ENCODE data around the gene FILIP1.

FILIP1 gene

GRCh38 chr6:75393806-75394205 is 99.8 kb downstream of the FILIP1 start:
- Histone ChIP-seq H3K23ac (ENCODE audit: low read length in 2 of 2) (no peak overlapping the region), H3K18ac (ENCODE audit: low read depth in 1 of 2, low read length in 2 of 2) (no peak overlapping the region), H4K91ac (ENCODE audit: low read length) (no peak overlapping the region), H2BK120ac (ENCODE audit: low read depth, low read length) (no peak overlapping the region), H3K4ac (ENCODE audit: low read depth in 1 of 2, low read length in 2 of 2) (no peak overlapping the region), H3K4me2 (ENCODE audit: low read length, poor library complexity, severe bottlenecking) (no peak overlapping the region), H2AK5ac (ENCODE audit: low read length, severe bottlenecking) (no peak overlapping the region), H3K9ac (ENCODE audit: low read length) (no peak overlapping the region), H3K4me1 (ENCODE audit: control insufficient read depth, insufficient read depth, low read depth, low read length) (no peaks in the 10 kb centered on the region), H2BK15ac (ENCODE audit: low read depth, poor library complexity, severe bottlenecking) (no peak overlapping the region), H3K79me1 (replicated peaks; ENCODE audit: low read length, poor library complexity, severe bottlenecking) (peaks cover 6% of the 10 kb centered on the region), H3K9me3 (ENCODE audit: control insufficient read depth, low read length) (no peaks in the 10 kb centered on the region), H3K36me3 (ENCODE audit: control insufficient read depth in 1 of 2, insufficient read depth in 2 of 2, low read depth in 1 of 2, low read length in 2 of 2) (no peaks in the 10 kb centered on the region), H4K8ac (ENCODE audit: low read length) (no peak overlapping the region), H2BK5ac (ENCODE audit: low read depth, low read length, poor library complexity, severe bottlenecking) (no peak overlapping the region), H3K27ac (ENCODE audit: low read length, poor library complexity, severe bottlenecking) (no peak overlapping the region), H3K27me3 (ENCODE audit: control insufficient read depth in 1 of 2, insufficient read depth in 1 of 2, low read length in 2 of 2) (no peaks in the 10 kb centered on the region), H2AFZ (ENCODE audit: low read depth, low read length) (no peak overlapping the region), H3K4me3 (ENCODE audit: insufficient read depth in 1 of 2, low read depth in 1 of 2, low read length in 2 of 2) (no peak overlapping the region), H3K14ac (ENCODE audit: low read length in 2 of 2) (no peak overlapping the region), H2BK12ac (ENCODE audit: low read length in 2 of 2) (peak overlapping the region in 1 of 2 experiments; percentile 3)
- no peak for DNase-seq

- Histone ChIP-seq H4K91ac (ENCODE audit: low read length) (no peak overlapping the region), H3K9me3 (ENCODE audit: control insufficient read depth, low read length) (no peaks in the 10 kb centered on the region), H2AFZ (ENCODE audit: low read depth, low read length) (no peak overlapping the region), H3K4me2 (ENCODE audit: low read length, poor library complexity, severe bottlenecking) (no peak overlapping the region), H2BK5ac (ENCODE audit: low read depth, low read length, poor library complexity, severe bottlenecking) (no peak overlapping the region), H3K4me3 (ENCODE audit: insufficient read depth in 1 of 2, low read depth in 1 of 2, low read length in 2 of 2) (no peak overlapping the region), H3K79me1 (replicated peaks; ENCODE audit: low read length, poor library complexity, severe bottlenecking) (peaks cover 4% of the 10 kb centered on the region), H3K27me3 (ENCODE audit: control insufficient read depth in 1 of 2, insufficient read depth in 1 of 2, low read length in 2 of 2) (no peaks in the 10 kb centered on the region), H3K14ac (ENCODE audit: low read length in 2 of 2) (no peak overlapping the region), H2AK5ac (ENCODE audit: low read length, severe bottlenecking) (no peak overlapping the region), H2BK120ac (ENCODE audit: low read depth, low read length) (no peak overlapping the region), H3K9ac (ENCODE audit: low read length) (no peak overlapping the region), H4K8ac (ENCODE audit: low read length) (no peak overlapping the region), H3K18ac (ENCODE audit: low read depth in 1 of 2, low read length in 2 of 2) (no peak overlapping the region), H3K4me1 (ENCODE audit: control insufficient read depth, insufficient read depth, low read depth, low read length) (no peaks in the 10 kb centered on the region), H2BK12ac (ENCODE audit: low read length in 2 of 2) (no peak overlapping the region), H3K4ac (ENCODE audit: low read depth in 1 of 2, low read length in 2 of 2) (no peak overlapping the region), H3K23ac (ENCODE audit: low read length in 2 of 2) (no peak overlapping the region), H3K36me3 (ENCODE audit: control insufficient read depth in 1 of 2, insufficient read depth in 2 of 2, low read depth in 1 of 2, low read length in 2 of 2) (no peaks in the 10 kb centered on the region), H2BK15ac (ENCODE audit: low read depth, poor library complexity, severe bottlenecking) (no peak overlapping the region), H3K27ac (ENCODE audit: low read length, poor library complexity, severe bottlenecking) (no peak overlapping the region)
- WGBS = 92% methylated on average over 1 of the region's 1 CpG
- no peak for DNase-seq
These were observed 102.3 kb downstream of the FILIP1 start for GRCh38 chr6:75391276-75391675.

GRCh38 chr6:75386050-75386770 is 107.4 kb downstream of the FILIP1 start:
- Histone ChIP-seq H3K23ac (ENCODE audit: low read length in 2 of 2) (no peak overlapping the region), H2BK120ac (ENCODE audit: low read depth, low read length) (no peak overlapping the region), H2AFZ (ENCODE audit: low read depth, low read length) (no peak overlapping the region), H2BK12ac (ENCODE audit: low read length in 2 of 2) (no peak overlapping the region), H4K8ac (ENCODE audit: low read length) (no peak overlapping the region), H3K79me1 (replicated peaks; ENCODE audit: low read length, poor library complexity, severe bottlenecking) (peaks cover 1% of the 10 kb centered on the region), H3K27me3 (ENCODE audit: control insufficient read depth in 1 of 2, insufficient read depth in 1 of 2, low read length in 2 of 2) (no peaks in the 10 kb centered on the region), H3K4me1 (ENCODE audit: control insufficient read depth, insufficient read depth, low read depth, low read length) (peaks cover 1% of the 10 kb centered on the region), H3K14ac (ENCODE audit: low read length in 2 of 2) (no peak overlapping the region), H3K27ac (ENCODE audit: low read length, poor library complexity, severe bottlenecking) (peak overlapping the region; percentile 5), H2BK15ac (ENCODE audit: low read depth, poor library complexity, severe bottlenecking) (no peak overlapping the region), H2AK5ac (ENCODE audit: low read length, severe bottlenecking) (peak overlapping the region; percentile 57), H3K9me3 (ENCODE audit: control insufficient read depth, low read length) (no peaks in the 10 kb centered on the region), H3K4ac (ENCODE audit: low read depth in 1 of 2, low read length in 2 of 2) (no peak overlapping the region), H3K4me3 (ENCODE audit: insufficient read depth in 1 of 2, low read depth in 1 of 2, low read length in 2 of 2) (no peak overlapping the region), H3K18ac (ENCODE audit: low read depth in 1 of 2, low read length in 2 of 2) (no peak overlapping the region), H4K91ac (ENCODE audit: low read length) (no peak overlapping the region), H3K9ac (ENCODE audit: low read length) (no peak overlapping the region), H3K36me3 (ENCODE audit: control insufficient read depth in 1 of 2, insufficient read depth in 2 of 2, low read depth in 1 of 2, low read length in 2 of 2) (no peaks in the 10 kb centered on the region), H3K4me2 (ENCODE audit: low read length, poor library complexity, severe bottlenecking) (no peak overlapping the region), H2BK5ac (ENCODE audit: low read depth, low read length, poor library complexity, severe bottlenecking) (no peak overlapping the region)
- WGBS = 58% methylated on average over 8 of the region's 8 CpGs
- peak; percentile 76 for DNase-seq

DNA sequence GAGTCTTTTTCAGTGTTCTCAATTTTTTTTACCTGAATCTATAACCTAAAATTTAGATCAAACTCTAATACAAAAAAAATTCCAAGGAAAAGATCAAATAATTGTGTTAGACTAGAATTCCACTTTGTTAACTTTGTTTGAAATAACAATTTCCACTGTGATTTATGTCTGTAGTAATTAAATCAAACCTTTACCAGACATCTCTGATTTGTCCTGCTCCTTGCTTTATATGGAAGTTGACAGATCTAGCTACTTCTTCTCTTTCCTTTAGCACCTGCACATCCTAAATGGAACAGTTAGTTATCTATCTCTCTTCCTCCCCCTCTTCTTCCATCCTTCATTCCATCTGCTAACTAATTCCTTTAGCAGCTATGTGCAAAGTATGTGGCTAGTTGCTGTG is 109.5 kb downstream of the FILIP1 start:
- H3K18ac ChIP-seq (ENCODE audit: low read depth in 1 of 2, low read length in 2 of 2) = no peak overlapping the region
- H3K36me3 ChIP-seq (ENCODE audit: control insufficient read depth in 1 of 2, insufficient read depth in 2 of 2, low read depth in 1 of 2, low read length in 2 of 2) = no peaks in the 10 kb centered on the region
- no peak overlapping the region for H4K91ac ChIP-seq (ENCODE audit: low read length)
- DNase-seq = no peak
- no peak overlapping the region for H3K4ac ChIP-seq (ENCODE audit: low read depth in 1 of 2, low read length in 2 of 2)
- H3K4me1 ChIP-seq (ENCODE audit: control insufficient read depth, insufficient read depth, low read depth, low read length) = peaks cover 1% of the 10 kb centered on the region
- H3K9ac ChIP-seq (ENCODE audit: low read length) = no peak overlapping the region
- no peak overlapping the region for H3K27ac ChIP-seq (ENCODE audit: low read length, poor library complexity, severe bottlenecking)
- H3K4me2 ChIP-seq (ENCODE audit: low read length, poor library complexity, severe bottlenecking) = no peak overlapping the region
- no peak overlapping the region for H2BK12ac ChIP-seq (ENCODE audit: low read length in 2 of 2)
- no peaks in the 10 kb centered on the region for H3K9me3 ChIP-seq (ENCODE audit: control insufficient read depth, low read length)
- H4K8ac ChIP-seq (ENCODE audit: low read length) = no peak overlapping the region
- no peak overlapping the region for H2BK5ac ChIP-seq (ENCODE audit: low read depth, low read length, poor library complexity, severe bottlenecking)
- no peak overlapping the region for H2AK5ac ChIP-seq (ENCODE audit: low read length, severe bottlenecking)
- H3K79me1 ChIP-seq (replicated peaks; ENCODE audit: low read length, poor library complexity, severe bottlenecking) = no peaks in the 10 kb centered on the region
- H3K27me3 ChIP-seq (ENCODE audit: control insufficient read depth in 1 of 2, insufficient read depth in 1 of 2, low read length in 2 of 2) = no peaks in the 10 kb centered on the region
- H3K23ac ChIP-seq (ENCODE audit: low read length in 2 of 2) = no peak overlapping the region
- H3K14ac ChIP-seq (ENCODE audit: low read length in 2 of 2) = no peak overlapping the region
- no peak overlapping the region for H3K4me3 ChIP-seq (ENCODE audit: insufficient read depth in 1 of 2, low read depth in 1 of 2, low read length in 2 of 2)
- H2AFZ ChIP-seq (ENCODE audit: low read depth, low read length) = no peak overlapping the region
- H2BK120ac ChIP-seq (ENCODE audit: low read depth, low read length) = no peak overlapping the region
- no peak overlapping the region for H2BK15ac ChIP-seq (ENCODE audit: low read depth, poor library complexity, severe bottlenecking)

Measured in mesenchymal stem cell (in vitro differentiated cells and primary cell).